ENCODE data around the gene TTF2. TPM values are rescaled to one million over a fixed set of nuclear protein-coding genes. Genes with fewer than 3 reads are reported as not detected.

TTF2 gene
- total RNA-seq, 2 experiments from 2014 or later: 78.0 to 83.8 TPM

GRCh38 chr1:117070124-117070523, 10.0 kb downstream of the TTF2 start:
- Mint-ChIP-seq H3K9me3 (no peaks in the 10 kb centered on the region), H3K27ac (no peak overlapping the region)
- CTCF ChIA-PET: interaction anchor here (1.3 to 4.5 kb wide), 5 partner anchors 10 to 345 kb away, joined by 3 to 39 read pairs (median 12); partner anchors contain the start of gene TTF2

GRCh38 chr1:117076648-117077047, 16.5 kb downstream of the TTF2 start:
- Mint-ChIP-seq H3K27me3 (no peaks in the 10 kb centered on the region), H3K36me3 (ENCODE audit: low read depth) (peaks cover 74% of the 10 kb centered on the region), H3K4me3 (no peak overlapping the region), H3K9me3 (no peaks in the 10 kb centered on the region), H3K4me1 (peaks cover 23% of the 10 kb centered on the region), H3K27ac (no peak overlapping the region)
- POLR2A ChIA-PET: interaction anchor here (1.0 to 1.6 kb wide), 2 partner anchors 16 to 18 kb away, joined by 3 to 17 read pairs; partner anchors contain the start of gene TTF2
- no peak for DNase-seq
- CTCF ChIA-PET: interaction anchor here (1.2 to 2.5 kb wide), 4 partner anchors 9 to 17 kb away, joined by 5 to 7 read pairs (median 6); no protein-coding TSS in a partner anchor

More at GRCh38 chr1:117070124-117070523, 10.0 kb downstream of the TTF2 start:
- Mint-ChIP-seq H3K27me3 (no peaks in the 10 kb centered on the region), H3K36me3 (ENCODE audit: low read depth) (peaks cover 47% of the 10 kb centered on the region), H3K4me1 (peaks cover 35% of the 10 kb centered on the region), H3K4me3 (no peak overlapping the region)
- POLR2A ChIA-PET: interaction anchor here (0.7 to 4.8 kb wide), 3 partner anchors 10 to 298 kb away, joined by 3 to 30 read pairs (median 3); partner anchors contain the start of gene TTF2
- no peak for DNase-seq

- CTCF ChIA-PET: interaction anchor here (1.3 kb wide), 2 partner anchors 10 to 16 kb away, joined by 6 to 7 read pairs; no protein-coding TSS in a partner anchor
- POLR2A ChIA-PET: interaction anchor here (1.0 to 1.6 kb wide), 2 partner anchors 17 to 19 kb away, joined by 3 to 17 read pairs; partner anchors contain the start of gene TTF2
- Mint-ChIP-seq H3K4me3 (no peak overlapping the region), H3K4me1 (peaks cover 20% of the 10 kb centered on the region), H3K36me3 (ENCODE audit: low read depth) (peaks cover 73% of the 10 kb centered on the region), H3K9me3 (no peaks in the 10 kb centered on the region), H3K27ac (peak overlapping the region; percentile 39), H3K27me3 (no peaks in the 10 kb centered on the region)
- DNase-seq: peak; percentile 47
Observed at GRCh38 chr1:117077267-117077666, 17.1 kb downstream of the TTF2 start.

GRCh38 chr1:117079737-117080136, 19.6 kb downstream of the TTF2 start:
- H3K36me3 Mint-ChIP-seq (ENCODE audit: low read depth): peaks cover 73% of the 10 kb centered on the region
- H3K4me3 Mint-ChIP-seq: no peak overlapping the region
- no peaks in the 10 kb centered on the region for H3K9me3 Mint-ChIP-seq
- no peak for DNase-seq
- no peaks in the 10 kb centered on the region for H3K27me3 Mint-ChIP-seq
- POLR2A ChIA-PET: interaction anchor here (1.2 to 3.1 kb wide), 3 partner anchors 8 to 19 kb away, joined by 3 to 11 read pairs (median 3); partner anchors contain the start of gene TTF2
- H3K27ac Mint-ChIP-seq: no peak overlapping the region
- H3K4me1 Mint-ChIP-seq: peaks cover 22% of the 10 kb centered on the region
- CTCF ChIA-PET: interaction anchor here (1.6 kb wide), 1 partner anchor 14 kb away, joined by 5 read pairs; no protein-coding TSS in a partner anchor

- CTCF ChIA-PET: no interaction called here
- Mint-ChIP-seq H3K9me3 (no peaks in the 10 kb centered on the region), H3K4me1 (peaks cover 3% of the 10 kb centered on the region), H3K27me3 (no peaks in the 10 kb centered on the region), H3K4me3 (no peak overlapping the region), H3K36me3 (ENCODE audit: low read depth) (peaks cover 55% of the 10 kb centered on the region), H3K27ac (no peak overlapping the region)
- no peak for DNase-seq
- POLR2A ChIA-PET: no interaction called here
Observed at GRCh38 chr1:117084231-117084630, 24.1 kb downstream of the TTF2 start.

GRCh38 chr1:117087686-117088085, 27.6 kb downstream of the TTF2 start:
- no peak for DNase-seq
- peaks cover 58% of the 10 kb centered on the region for H3K36me3 Mint-ChIP-seq (ENCODE audit: low read depth)
- ChIA-PET CTCF (no interaction called here), POLR2A (no interaction called here)
- H3K27ac Mint-ChIP-seq: no peak overlapping the region
- peaks cover 6% of the 10 kb centered on the region for H3K4me1 Mint-ChIP-seq
- H3K9me3 Mint-ChIP-seq: no peaks in the 10 kb centered on the region
- no peaks in the 10 kb centered on the region for H3K27me3 Mint-ChIP-seq
- H3K4me3 Mint-ChIP-seq: no peak overlapping the region

- Mint-ChIP-seq H3K4me1 (peaks cover 19% of the 10 kb centered on the region), H3K9me3 (no peaks in the 10 kb centered on the region), H3K27me3 (no peaks in the 10 kb centered on the region), H3K36me3 (ENCODE audit: low read depth) (peaks cover 68% of the 10 kb centered on the region), H3K27ac (no peak overlapping the region), H3K4me3 (no peak overlapping the region)
- ChIA-PET CTCF (interaction anchor here (0.6 to 1.6 kb wide), 3 partner anchors 23 to 365 kb away, joined by 3 to 6 read pairs (median 6); no protein-coding TSS in a partner anchor), POLR2A (no interaction called here)
- no peak for DNase-seq
Observed at GRCh38 chr1:117089996-117090395, 29.9 kb downstream of the TTF2 start.

- ChIA-PET POLR2A (interaction anchor here (1.0 to 4.0 kb wide), 4 partner anchors 18 to 268 kb away, joined by 3 to 30 read pairs (median 4); partner anchors contain the start of gene TTF2), CTCF (interaction anchor here (0.6 to 2.7 kb wide), 13 partner anchors 11 to 519 kb away, joined by 3 to 22 read pairs (median 3); partner anchors contain the start of gene TTF2)
- peak overlapping the region; percentile 11 for H3K27ac Mint-ChIP-seq
- no peak for DNase-seq
- H3K27me3 Mint-ChIP-seq: no peaks in the 10 kb centered on the region
- no peak overlapping the region for H3K4me3 Mint-ChIP-seq
- H3K36me3 Mint-ChIP-seq (ENCODE audit: low read depth): peaks cover 68% of the 10 kb centered on the region
- peaks cover 19% of the 10 kb centered on the region for H3K4me1 Mint-ChIP-seq
- H3K9me3 Mint-ChIP-seq: no peaks in the 10 kb centered on the region
Observed at GRCh38 chr1:117092594-117092993, 32.5 kb downstream of the TTF2 start.

GRCh38 chr1:117093091-117093534, 33.0 kb downstream of the TTF2 start:
- Mint-ChIP-seq H3K36me3 (ENCODE audit: low read depth) (peaks cover 71% of the 10 kb centered on the region), H3K4me1 (peaks cover 19% of the 10 kb centered on the region), H3K27me3 (no peaks in the 10 kb centered on the region), H3K27ac (peak overlapping the region; percentile 15), H3K9me3 (no peaks in the 10 kb centered on the region), H3K4me3 (no peak overlapping the region)
- CTCF ChIA-PET: interaction anchor here (0.6 to 2.7 kb wide), 13 partner anchors 11 to 519 kb away, joined by 3 to 22 read pairs (median 3); partner anchors contain the start of gene TTF2
- POLR2A ChIA-PET: interaction anchor here (1.0 to 4.0 kb wide), 5 partner anchors 18 to 268 kb away, joined by 3 to 30 read pairs (median 4); partner anchors contain the start of gene TTF2
- no peak for DNase-seq

GRCh38 chr1:117093870-117094621, 33.9 kb downstream of the TTF2 start:
- no peaks in the 10 kb centered on the region for H3K27me3 Mint-ChIP-seq
- H3K36me3 Mint-ChIP-seq (ENCODE audit: low read depth): peaks cover 71% of the 10 kb centered on the region
- peaks cover 19% of the 10 kb centered on the region for H3K4me1 Mint-ChIP-seq
- peak overlapping the region; percentile 15 for H3K27ac Mint-ChIP-seq
- DNase-seq: peak; percentile 55
- no peaks in the 10 kb centered on the region for H3K9me3 Mint-ChIP-seq
- ChIA-PET POLR2A (interaction anchor here (0.9 to 4.0 kb wide), 5 partner anchors 11 to 34 kb away, joined by 3 to 30 read pairs (median 4); partner anchors contain the start of gene TTF2), CTCF (interaction anchor here (0.5 to 2.7 kb wide), 12 partner anchors 12 to 676 kb away, joined by 3 to 22 read pairs (median 4); partner anchors contain the start of genes CD2 and TTF2)
- no peak overlapping the region for H3K4me3 Mint-ChIP-seq

GRCh38 chr1:117094841-117095604, 34.9 kb downstream of the TTF2 start:
- no peaks in the 10 kb centered on the region for H3K27me3 Mint-ChIP-seq
- no peak overlapping the region for H3K4me3 Mint-ChIP-seq
- peaks cover 19% of the 10 kb centered on the region for H3K4me1 Mint-ChIP-seq
- no peaks in the 10 kb centered on the region for H3K9me3 Mint-ChIP-seq
- no peak for DNase-seq
- ChIA-PET POLR2A (interaction anchor here (1.2 to 4.0 kb wide), 2 partner anchors 12 to 35 kb away, joined by 3 to 30 read pairs; partner anchors contain the start of gene TTF2), CTCF (interaction anchor here (1.2 to 2.6 kb wide), 5 partner anchors 16 to 521 kb away, joined by 4 to 9 read pairs (median 6); partner anchors contain the start of gene TTF2)
- H3K27ac Mint-ChIP-seq: no peak overlapping the region
- H3K36me3 Mint-ChIP-seq (ENCODE audit: low read depth): peaks cover 76% of the 10 kb centered on the region

- POLR2A ChIA-PET: no interaction called here
- Mint-ChIP-seq H3K27ac (no peak overlapping the region), H3K36me3 (ENCODE audit: low read depth) (peaks cover 72% of the 10 kb centered on the region), H3K4me1 (peaks cover 19% of the 10 kb centered on the region), H3K9me3 (no peaks in the 10 kb centered on the region), H3K4me3 (no peak overlapping the region), H3K27me3 (no peaks in the 10 kb centered on the region)
- CTCF ChIA-PET: interaction anchor here (1.6 to 1.7 kb wide), 2 partner anchors 14 to 25 kb away, joined by 3 to 4 read pairs; no protein-coding TSS in a partner anchor
- DNase-seq: no peak
Observed at GRCh38 chr1:117096951-117097408, 36.9 kb downstream of the TTF2 start.
